Coronary artery (tissue), 2 donors: Measurements from ENCODE around the gene CDC14A.

Experiments used
- DNase-seq: peaks from one replicate; pipeline ENCODE4 v3.0.0-alpha.2; 2017; ENCODE audit warnings: low spot score
- H3K27ac ChIP-seq, 2 donors: fragments of 200-600 bp; sonication (generic); one replicate each; pipeline ENCODE4 v1.5.1; 2016 to 2019
- H3K4me3 ChIP-seq: fragments of 200-600 bp; sonication (generic); 2 replicates; pipeline ENCODE4 v1.5.1; 2016; ENCODE audit warnings: mild to moderate bottlenecking, moderate library complexity
- TF ChIP-seq, protein P1 (sequence below): fragments of 200-600 bp; sonication (generic); IDR thresholded peaks from one replicate; pipeline ENCODE4 v1.5.1; 2019; ENCODE audit warnings: antibody characterized with exemption

Gene CDC14A

DNA sequence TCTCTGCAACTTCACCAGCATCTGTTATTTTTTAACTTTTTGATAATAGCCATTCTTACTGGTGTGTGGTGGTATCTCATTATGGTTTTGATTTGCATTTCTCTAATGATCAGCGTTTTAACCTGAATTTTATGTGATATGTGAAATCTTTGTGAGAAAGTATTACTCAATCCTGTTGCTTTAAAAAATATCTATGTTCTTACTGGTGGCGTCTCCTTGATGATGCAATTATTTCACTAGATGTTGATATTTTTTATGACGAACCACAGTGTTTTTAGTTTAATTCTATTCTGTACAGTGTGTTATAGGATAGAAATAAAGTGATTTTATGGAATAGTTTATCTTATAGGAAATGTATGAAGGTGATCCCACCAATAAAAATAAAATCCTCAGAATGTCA, 130.9 kb downstream of the CDC14A start:
- Histone ChIP-seq H3K4me3 (no peak overlapping the region), H3K27ac (no peak overlapping the region)
- DNase-seq = no peak
- TF ChIP-seq, protein P1, sequence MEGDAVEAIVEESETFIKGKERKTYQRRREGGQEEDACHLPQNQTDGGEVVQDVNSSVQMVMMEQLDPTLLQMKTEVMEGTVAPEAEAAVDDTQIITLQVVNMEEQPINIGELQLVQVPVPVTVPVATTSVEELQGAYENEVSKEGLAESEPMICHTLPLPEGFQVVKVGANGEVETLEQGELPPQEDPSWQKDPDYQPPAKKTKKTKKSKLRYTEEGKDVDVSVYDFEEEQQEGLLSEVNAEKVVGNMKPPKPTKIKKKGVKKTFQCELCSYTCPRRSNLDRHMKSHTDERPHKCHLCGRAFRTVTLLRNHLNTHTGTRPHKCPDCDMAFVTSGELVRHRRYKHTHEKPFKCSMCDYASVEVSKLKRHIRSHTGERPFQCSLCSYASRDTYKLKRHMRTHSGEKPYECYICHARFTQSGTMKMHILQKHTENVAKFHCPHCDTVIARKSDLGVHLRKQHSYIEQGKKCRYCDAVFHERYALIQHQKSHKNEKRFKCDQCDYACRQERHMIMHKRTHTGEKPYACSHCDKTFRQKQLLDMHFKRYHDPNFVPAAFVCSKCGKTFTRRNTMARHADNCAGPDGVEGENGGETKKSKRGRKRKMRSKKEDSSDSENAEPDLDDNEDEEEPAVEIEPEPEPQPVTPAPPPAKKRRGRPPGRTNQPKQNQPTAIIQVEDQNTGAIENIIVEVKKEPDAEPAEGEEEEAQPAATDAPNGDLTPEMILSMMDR = no peak

DNA sequence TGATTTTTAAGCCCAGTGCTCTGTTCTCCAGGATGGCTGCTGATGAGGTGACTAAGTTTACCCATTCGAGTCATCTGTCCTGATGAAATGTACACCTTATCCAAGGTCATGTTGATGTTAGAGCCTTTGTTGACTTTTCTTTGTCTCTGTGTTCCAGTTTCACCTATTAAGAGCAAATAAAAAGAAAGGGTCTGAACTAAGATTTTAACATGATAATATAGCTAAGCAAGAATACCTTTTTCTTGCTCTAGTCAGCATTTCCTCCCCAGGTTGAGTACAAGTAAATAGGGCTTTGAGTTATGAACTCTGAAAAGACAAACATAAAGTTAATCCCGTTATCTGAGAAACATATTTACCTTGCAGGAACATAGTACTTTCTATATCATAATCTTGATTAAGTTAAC, 133.6 kb downstream of the CDC14A start:
- TF ChIP-seq, protein P1 = no peak
- H3K4me3 ChIP-seq = no peak overlapping the region
- DNase-seq = no peak
- no peak overlapping the region for H3K27ac ChIP-seq

DNA sequence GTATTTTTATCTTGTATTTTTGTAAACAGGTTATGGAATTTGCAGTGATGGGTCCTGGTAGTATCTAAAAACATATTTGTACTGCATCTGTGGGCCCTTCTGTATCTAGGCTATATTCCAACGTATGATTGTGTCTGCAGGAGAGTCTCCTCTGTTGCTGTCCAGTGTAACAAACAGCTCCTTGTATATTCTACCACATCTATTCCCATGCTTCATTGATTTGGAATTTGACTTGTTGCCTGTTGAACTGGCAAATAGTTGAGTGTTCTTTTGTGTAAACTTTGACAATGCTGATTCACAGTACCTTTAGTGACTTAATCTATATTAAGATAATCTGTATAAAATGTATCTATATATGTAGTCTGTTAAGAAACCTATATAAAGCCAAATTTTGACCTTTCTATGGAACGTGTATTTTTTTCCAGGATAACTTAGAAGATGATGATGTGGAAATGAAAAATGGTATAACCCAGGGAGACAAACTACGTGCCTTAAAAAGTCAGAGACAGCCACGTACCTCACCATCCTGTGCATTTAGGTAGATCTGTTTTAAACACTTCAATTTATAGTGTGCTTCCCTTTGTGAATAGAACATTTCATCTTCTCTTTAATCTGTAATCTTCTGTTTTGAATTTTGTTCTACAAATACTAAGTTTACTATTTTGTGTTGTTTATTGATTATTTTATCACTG, 142.2 kb downstream of the CDC14A start:
- TF ChIP-seq, protein P1 = no peak
- DNase-seq = no peak
- Histone ChIP-seq H3K27ac (no peak overlapping the region), H3K4me3 (no peak overlapping the region)

- Histone ChIP-seq H3K27ac (no peak overlapping the region), H3K4me3 (no peak overlapping the region)
- TF ChIP-seq, protein P1 = no peak
- no peak for DNase-seq
Measured at GRCh38 chr1:100496896-100497295, 144.6 kb downstream of the CDC14A start.

- DNase-seq = no peak
- TF ChIP-seq, protein P1 = no peak
- H3K27ac ChIP-seq = no peak overlapping the region
- H3K4me3 ChIP-seq = no peak overlapping the region
Measured at GRCh38 chr1:100497796-100498195, 145.5 kb downstream of the CDC14A start.

- Histone ChIP-seq H3K4me3 (no peak overlapping the region), H3K27ac (no peak overlapping the region)
- no peak for DNase-seq
- TF ChIP-seq, protein P1 = no peak
Measured at GRCh38 chr1:100499194-100499811, 147.0 kb downstream of the CDC14A start.
